ENCODE results near the gene PLAC9. TPM values are rescaled to one million over a fixed set of nuclear protein-coding genes. Genes with fewer than 3 reads are reported as not detected.

Gene PLAC9
- total and polyA plus RNA-seq, 2 experiments from 2014 or later, result 1.1 to 11.0 TPM

- no peak overlapping the region for H3K4me3 ChIP-seq
- Mint-ChIP-seq H3K36me3 (ENCODE audit: low read depth) (peaks cover 15% of the 10 kb centered on the region), H3K4me3 (no peak overlapping the region), H3K4me1 (peaks cover 15% of the 10 kb centered on the region), H3K27ac (no peak overlapping the region; the same call in 1 of the 2 replicates), H3K9me3 (no peaks in the 10 kb centered on the region; the same call in 2 of the 3 replicates), H3K27me3 (ENCODE audit: insufficient read depth, low read depth, poor library complexity) (peaks cover 6% of the 10 kb centered on the region)
- H3K4me2 ChIP-seq, result no peak overlapping the region
- ATAC-seq (no peak), DNase-seq (ENCODE audit: low spot score) (no peak)
- H3K4me1 ChIP-seq (ENCODE audit: insufficient read depth), result no peaks in the 10 kb centered on the region
- peaks cover 5% of the 10 kb centered on the region; the same call in 1 of the 2 replicates for H3K9me2 ChIP-seq (ENCODE audit: insufficient read depth)
- no peaks in the 10 kb centered on the region for H3F3A ChIP-seq (replicated peaks; ENCODE audit: low read depth)
- H2AFZ ChIP-seq, result no peak overlapping the region
- H3K27ac ChIP-seq (ENCODE audit: low read depth), result no peak overlapping the region
- no peaks in the 10 kb centered on the region for H3K27me3 ChIP-seq (ENCODE audit: insufficient read depth)
- TF ChIP-seq EZH2phosphoT487 (IDR thresholded peaks at IDR 0.05; ENCODE audit: unreplicated experiment) (no peak), EZH2 (IDR thresholded peaks at IDR 0.05; ENCODE audit: low read depth, unreplicated experiment) (no peak), ZNF114 (CRISPR knock-in tag; IDR thresholded peaks at IDR 0.05) (no peak), JUNB (IDR thresholded peaks at IDR 0.05; ENCODE audit: unreplicated experiment) (no peak), POLR2AphosphoS5 (IDR thresholded peaks at IDR 0.05; ENCODE audit: low read depth) (no peak), ZNF331 (CRISPR knock-in tag; IDR thresholded peaks at IDR 0.05; ENCODE audit: low read depth) (no peak), STAT1 (IDR thresholded peaks at IDR 0.05; ENCODE audit: unreplicated experiment) (no peak), CTCF (conservative IDR thresholded peaks at IDR 0.05; ENCODE audit: low read depth in 2 of 2) (no peak), NANOG (IDR thresholded peaks at IDR 0.05; ENCODE audit: borderline replicate concordance) (no peak), ETS1 (IDR thresholded peaks at IDR 0.05) (no peak), CREB1 (CRISPR knock-in tag; IDR thresholded peaks at IDR 0.05; ENCODE audit: low read depth) (no peak), ZNF462 (CRISPR knock-in tag; IDR thresholded peaks at IDR 0.05) (no peak)
- TF ChIP-seq, protein P1, sequence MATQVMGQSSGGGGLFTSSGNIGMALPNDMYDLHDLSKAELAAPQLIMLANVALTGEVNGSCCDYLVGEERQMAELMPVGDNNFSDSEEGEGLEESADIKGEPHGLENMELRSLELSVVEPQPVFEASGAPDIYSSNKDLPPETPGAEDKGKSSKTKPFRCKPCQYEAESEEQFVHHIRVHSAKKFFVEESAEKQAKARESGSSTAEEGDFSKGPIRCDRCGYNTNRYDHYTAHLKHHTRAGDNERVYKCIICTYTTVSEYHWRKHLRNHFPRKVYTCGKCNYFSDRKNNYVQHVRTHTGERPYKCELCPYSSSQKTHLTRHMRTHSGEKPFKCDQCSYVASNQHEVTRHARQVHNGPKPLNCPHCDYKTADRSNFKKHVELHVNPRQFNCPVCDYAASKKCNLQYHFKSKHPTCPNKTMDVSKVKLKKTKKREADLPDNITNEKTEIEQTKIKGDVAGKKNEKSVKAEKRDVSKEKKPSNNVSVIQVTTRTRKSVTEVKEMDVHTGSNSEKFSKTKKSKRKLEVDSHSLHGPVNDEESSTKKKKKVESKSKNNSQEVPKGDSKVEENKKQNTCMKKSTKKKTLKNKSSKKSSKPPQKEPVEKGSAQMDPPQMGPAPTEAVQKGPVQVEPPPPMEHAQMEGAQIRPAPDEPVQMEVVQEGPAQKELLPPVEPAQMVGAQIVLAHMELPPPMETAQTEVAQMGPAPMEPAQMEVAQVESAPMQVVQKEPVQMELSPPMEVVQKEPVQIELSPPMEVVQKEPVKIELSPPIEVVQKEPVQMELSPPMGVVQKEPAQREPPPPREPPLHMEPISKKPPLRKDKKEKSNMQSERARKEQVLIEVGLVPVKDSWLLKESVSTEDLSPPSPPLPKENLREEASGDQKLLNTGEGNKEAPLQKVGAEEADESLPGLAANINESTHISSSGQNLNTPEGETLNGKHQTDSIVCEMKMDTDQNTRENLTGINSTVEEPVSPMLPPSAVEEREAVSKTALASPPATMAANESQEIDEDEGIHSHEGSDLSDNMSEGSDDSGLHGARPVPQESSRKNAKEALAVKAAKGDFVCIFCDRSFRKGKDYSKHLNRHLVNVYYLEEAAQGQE (IDR thresholded peaks at IDR 0.05; ENCODE audit: unreplicated experiment), result no peak
- no peaks in the 10 kb centered on the region for H4K20me1 ChIP-seq (replicated peaks; ENCODE audit: insufficient read depth)
- H3K36me3 ChIP-seq (ENCODE audit: insufficient read depth), result no peaks in the 10 kb centered on the region
- H3K79me2 ChIP-seq (replicated peaks; ENCODE audit: insufficient read depth), result no peaks in the 10 kb centered on the region
Measured at GRCh38 chr10:80152820-80153219, 20.3 kb downstream of the PLAC9 start.
